Measurements from ENCODE around the gene ORC5.

DNA sequence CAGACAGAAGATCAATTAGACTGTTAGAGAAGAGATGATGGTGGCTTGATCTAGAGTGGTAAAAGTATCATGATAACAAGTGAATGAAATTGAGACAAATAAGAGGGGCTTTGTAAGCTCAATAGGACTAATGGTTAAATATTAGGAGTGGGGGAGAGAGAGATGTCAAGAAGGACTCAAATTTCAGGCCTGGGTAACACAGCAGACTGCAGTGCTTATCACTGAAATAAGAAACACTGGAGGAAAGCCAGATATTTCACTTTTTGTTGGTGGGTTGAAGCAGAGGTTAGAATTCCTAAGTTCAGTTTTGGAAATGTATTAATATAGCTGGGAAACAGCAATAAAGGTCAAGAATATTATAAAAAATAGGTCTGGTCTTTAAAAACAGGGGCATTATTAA lies 74.6 kb downstream of the ORC5 start:
- TF ChIP-seq, protein P1, sequence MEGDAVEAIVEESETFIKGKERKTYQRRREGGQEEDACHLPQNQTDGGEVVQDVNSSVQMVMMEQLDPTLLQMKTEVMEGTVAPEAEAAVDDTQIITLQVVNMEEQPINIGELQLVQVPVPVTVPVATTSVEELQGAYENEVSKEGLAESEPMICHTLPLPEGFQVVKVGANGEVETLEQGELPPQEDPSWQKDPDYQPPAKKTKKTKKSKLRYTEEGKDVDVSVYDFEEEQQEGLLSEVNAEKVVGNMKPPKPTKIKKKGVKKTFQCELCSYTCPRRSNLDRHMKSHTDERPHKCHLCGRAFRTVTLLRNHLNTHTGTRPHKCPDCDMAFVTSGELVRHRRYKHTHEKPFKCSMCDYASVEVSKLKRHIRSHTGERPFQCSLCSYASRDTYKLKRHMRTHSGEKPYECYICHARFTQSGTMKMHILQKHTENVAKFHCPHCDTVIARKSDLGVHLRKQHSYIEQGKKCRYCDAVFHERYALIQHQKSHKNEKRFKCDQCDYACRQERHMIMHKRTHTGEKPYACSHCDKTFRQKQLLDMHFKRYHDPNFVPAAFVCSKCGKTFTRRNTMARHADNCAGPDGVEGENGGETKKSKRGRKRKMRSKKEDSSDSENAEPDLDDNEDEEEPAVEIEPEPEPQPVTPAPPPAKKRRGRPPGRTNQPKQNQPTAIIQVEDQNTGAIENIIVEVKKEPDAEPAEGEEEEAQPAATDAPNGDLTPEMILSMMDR (IDR thresholded peaks at IDR 0.05; ENCODE audit: insufficient read depth, low read length, poor library complexity, severe bottlenecking), result no peak
- no peak for TF ChIP-seq EZH2phosphoT487 (conservative IDR thresholded peaks at IDR 0.05; ENCODE audit: low read length)

All from SU-DHL-6 (cell line).